Muscle of back (tissue), 11 donors: ENCODE results near the gene LPIN1. TPM values are rescaled to one million over a fixed set of nuclear protein-coding genes. Genes with fewer than 3 reads are reported as not detected.
A peak's percentile ranks its signal among the peaks of the same experiment; 100 is the strongest.
"Not testable (repeated sequence)": the region's sequence is repeated elsewhere in the genome, so short reads cannot be mapped to it uniquely, and the experiment has no call there.

Experiments
- DNase-seq, 3 donors: peaks; one replicate each; pipeline versions ENCODE4 v3.0.0 to v3.0.0-alpha.2; 2013
- polyA plus RNA-seq, 10 donors: library from polyadenylated mRNA; unstranded; fragments of 120-200 nt; gene quantifications; one replicate each; pipeline ENCODE4 v1.2.1, GENCODE V29; 2013; ENCODE audit not compliant: insufficient read length in 10 of 10

The LPIN1 gene
- polyA plus RNA-seq, 10 donors = 10.8 to 23.2 (median 16.6) TPM

GRCh38 chr2:11807156-11808015 lies 61.0 kb downstream of the LPIN1 start:
- no peak for DNase-seq

DNA sequence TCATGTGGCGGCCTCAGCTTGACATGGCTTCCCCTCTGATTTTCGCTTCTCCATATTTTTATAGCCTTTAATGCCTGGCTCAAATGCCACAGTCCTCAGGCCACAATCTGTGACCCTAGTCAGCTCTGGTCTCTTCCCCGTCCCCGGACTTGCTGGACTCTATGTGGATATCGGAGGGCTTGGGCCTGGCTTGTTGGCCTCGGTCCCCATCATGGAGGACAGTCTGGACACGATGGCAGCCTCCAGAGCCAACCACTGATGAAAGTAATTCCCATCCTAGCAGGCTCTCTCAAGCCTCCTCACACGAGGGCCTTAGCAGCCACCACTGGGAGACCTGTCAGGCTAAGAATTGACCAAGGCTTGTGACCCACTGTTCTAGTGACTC lies 61.6 kb downstream of the LPIN1 start:
- DNase-seq = no peak

DNA sequence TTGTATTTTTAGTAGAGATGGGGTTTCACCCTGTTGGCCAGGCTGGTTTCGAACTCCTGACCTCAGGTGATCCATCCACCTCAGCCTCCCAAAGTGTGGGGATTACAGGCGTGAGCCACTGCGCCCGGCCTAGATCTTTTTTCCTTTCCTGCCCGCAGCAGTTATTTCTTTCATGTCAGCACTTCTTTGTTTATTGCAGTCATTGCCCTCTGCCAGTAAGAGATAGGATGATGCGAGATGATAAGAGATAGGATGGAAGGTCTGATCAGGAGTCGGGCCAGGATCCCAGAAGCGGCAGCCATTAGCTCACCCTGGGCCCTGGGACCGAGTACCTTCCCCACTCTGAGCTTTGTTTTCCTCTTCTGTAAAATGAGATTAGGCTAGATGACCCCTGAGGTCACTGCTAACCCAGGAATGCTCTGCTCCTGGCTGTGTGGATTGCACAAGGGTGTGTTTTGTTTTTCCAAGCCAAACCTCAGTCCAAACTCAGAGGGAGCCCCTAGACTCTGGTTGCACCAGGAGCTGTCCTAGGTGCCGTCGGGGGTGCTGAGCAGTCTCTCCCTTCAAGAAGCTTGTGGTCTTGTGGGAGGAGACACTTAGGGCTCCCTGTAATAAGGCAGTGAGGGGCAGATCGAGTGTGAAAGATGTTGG lies 63.3 kb downstream of the LPIN1 start:
- DNase-seq = no peak

GRCh38 chr2:11810237-11810977 lies 64.0 kb downstream of the LPIN1 start:
- DNase-seq = no peak

- no peak for DNase-seq
Observed at GRCh38 chr2:11811036-11811654, 64.7 kb downstream of the LPIN1 start.

- no peak for DNase-seq
Observed at GRCh38 chr2:11812466-11813248, 66.2 kb downstream of the LPIN1 start.

- DNase-seq = not testable (repeated sequence)
Observed at GRCh38 chr2:11813345-11813744, 66.9 kb downstream of the LPIN1 start.

GRCh38 chr2:11813951-11814350 lies 67.5 kb downstream of the LPIN1 start:
- DNase-seq = no peak

DNA sequence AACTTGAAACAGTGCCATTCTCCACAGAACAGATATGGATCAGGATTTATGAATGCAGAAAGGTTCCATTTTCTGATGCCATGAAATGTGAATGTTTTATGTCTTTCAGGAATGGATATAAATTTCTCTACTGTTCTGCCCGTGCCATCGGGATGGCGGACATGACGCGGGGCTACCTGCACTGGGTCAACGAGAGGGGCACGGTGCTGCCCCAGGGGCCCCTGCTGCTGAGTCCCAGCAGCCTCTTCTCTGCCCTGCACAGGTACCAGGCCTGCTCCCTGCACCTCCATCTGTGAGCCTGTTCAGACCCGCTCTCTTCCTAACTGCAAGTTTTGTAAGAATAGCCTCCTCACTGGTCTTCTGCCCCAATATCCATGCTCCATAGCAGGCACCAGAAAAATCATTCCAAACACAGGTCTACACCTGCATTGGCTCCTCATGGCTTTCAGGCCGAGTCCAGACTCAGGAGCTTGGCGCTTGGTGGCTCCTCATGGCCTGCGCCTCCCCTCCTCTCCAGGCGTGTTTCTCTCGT lies 68.6 kb downstream of the LPIN1 start:
- DNase-seq = no peak

- DNase-seq = not testable (repeated sequence)
Observed at GRCh38 chr2:11816935-11817334, 70.5 kb downstream of the LPIN1 start.

DNA sequence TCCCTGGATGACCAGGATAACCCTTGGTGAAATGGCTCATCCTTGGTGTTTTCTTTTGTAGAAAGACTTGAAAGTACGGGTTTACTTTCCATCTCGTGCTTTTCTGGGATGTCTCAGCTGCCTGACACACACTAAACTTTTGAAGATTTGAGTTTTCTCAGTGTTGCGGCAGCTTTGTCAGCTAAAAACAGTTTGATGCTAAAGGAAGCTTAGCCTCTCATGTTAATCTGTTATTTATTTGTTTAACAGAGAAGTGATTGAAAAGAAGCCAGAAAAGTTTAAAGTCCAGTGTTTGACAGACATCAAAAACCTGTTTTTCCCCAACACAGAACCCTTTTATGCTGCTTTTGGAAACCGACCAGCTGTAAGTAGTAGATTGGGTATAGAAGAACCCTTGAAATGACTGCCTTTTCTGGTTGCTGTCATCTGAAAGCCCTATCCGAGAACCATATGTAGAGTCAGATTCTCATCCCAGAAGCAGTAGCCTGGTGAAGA lies 72.8 kb downstream of the LPIN1 start:
- DNase-seq = no peak

GRCh38 chr2:11820650-11821049 lies 74.2 kb downstream of the LPIN1 start:
- no peak for DNase-seq

DNA sequence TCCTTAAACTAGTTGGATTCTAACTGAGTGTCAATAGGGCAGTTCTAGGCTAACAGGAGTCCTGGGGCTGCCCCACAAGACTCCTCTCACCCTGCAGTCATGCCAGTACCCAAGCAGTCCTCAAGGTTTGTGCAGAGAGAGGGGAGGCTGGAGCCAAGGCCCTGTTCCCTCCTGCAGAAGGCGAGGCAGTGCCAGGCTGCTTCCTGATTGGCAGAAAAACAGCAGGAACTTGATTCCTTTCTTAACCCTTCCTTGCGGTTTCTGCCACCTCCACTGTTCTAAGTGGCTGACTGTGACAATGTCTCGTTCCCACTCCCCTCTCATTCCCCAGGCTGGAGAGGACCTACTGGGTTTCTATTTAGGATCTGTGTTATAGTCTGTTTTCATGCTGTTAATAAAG lies 75.3 kb downstream of the LPIN1 start:
- no peak for DNase-seq

GRCh38 chr2:11822359-11822745 lies 75.9 kb downstream of the LPIN1 start:
- not testable (repeated sequence) for DNase-seq

- DNase-seq = peak; percentile 22 to 74 (median 29)
Observed at GRCh38 chr2:11822746-11823451, 76.5 kb downstream of the LPIN1 start.

GRCh38 chr2:11824901-11825828 lies 78.7 kb downstream of the LPIN1 start:
- DNase-seq = no peak

- DNase-seq = no peak
Observed at GRCh38 chr2:11827547-11827946, 81.1 kb downstream of the LPIN1 start.

DNA sequence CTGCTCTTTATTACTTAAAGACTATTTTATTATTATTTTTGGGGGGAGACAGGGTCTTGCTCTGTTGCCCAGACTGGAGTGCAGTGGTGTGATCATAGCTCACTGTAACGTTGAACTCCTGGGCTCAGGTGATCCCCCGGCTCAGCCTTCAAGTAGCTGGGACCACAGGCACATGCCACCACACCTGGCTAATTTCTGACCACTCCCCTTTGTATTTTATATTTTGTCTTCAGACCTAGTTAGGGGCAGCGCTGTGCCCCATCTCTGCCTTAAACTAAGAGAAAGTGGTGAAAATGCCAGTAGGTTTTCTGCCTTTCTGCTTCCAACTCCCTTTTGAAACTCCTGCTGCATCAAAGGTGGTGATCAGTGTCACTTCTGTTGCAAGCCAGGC lies 82.5 kb downstream of the LPIN1 start:
- no peak for DNase-seq
